Skeletal muscle tissue (tissue), 4 donors: ENCODE measurements around the gene ARHGEF7. TPM values are rescaled to one million over a fixed set of nuclear protein-coding genes. Genes with fewer than 3 reads are reported as not detected.

Experiments used
- H3K27ac ChIP-seq: one replicate; pipeline ENCODE4 v1.7.0; 2013; ENCODE audit warnings: mild to moderate bottlenecking, low read depth, low read length, inconsistent platforms
- H3K27me3 ChIP-seq, 3 donors: one replicate each; pipeline ENCODE4 v1.7.0; 2013; ENCODE audit warnings: low read length in 3 of 3; ENCODE audit not compliant: control insufficient read depth in 3 of 3, insufficient read depth in 3 of 3
- H3K36me3 ChIP-seq, 3 donors: one replicate each; pipeline ENCODE4 v1.7.0; 2013; ENCODE audit warnings: low read length in 3 of 3; ENCODE audit not compliant: control insufficient read depth in 3 of 3, insufficient read depth in 3 of 3
- H3K4me1 ChIP-seq, 3 donors: one replicate each; pipeline ENCODE4 v1.7.0; 2013; ENCODE audit warnings: low read length in 3 of 3, mild to moderate bottlenecking in 3 of 3; ENCODE audit not compliant: control insufficient read depth in 3 of 3, insufficient read depth in 3 of 3
- H3K4me3 ChIP-seq, 3 donors: one replicate each; pipeline ENCODE4 v1.7.0; 2013; ENCODE audit warnings: low read length in 3 of 3
- H3K9ac ChIP-seq, 3 donors: one replicate each; pipeline ENCODE4 v1.7.0; 2013; ENCODE audit warnings: low read length in 3 of 3, mild to moderate bottlenecking in 3 of 3, moderate library complexity in 2 of 3, low read depth in 1 of 3
- H3K9me3 ChIP-seq, 3 donors: one replicate each; pipeline ENCODE4 v1.7.0; 2013; ENCODE audit warnings: low read length in 3 of 3; ENCODE audit not compliant: control insufficient read depth in 3 of 3
- total RNA-seq: library from RNA; depleted of rRNA; stranded (reverse); fragments of >200 nt; gene quantifications from one replicate; pipeline ENCODE4 v1.2.3, GENCODE V29; 2014
- donor health status: Osteomylitis.

Gene ARHGEF7
- total RNA-seq, 1 donor from 2014 or later = 99.7 TPM

DNA sequence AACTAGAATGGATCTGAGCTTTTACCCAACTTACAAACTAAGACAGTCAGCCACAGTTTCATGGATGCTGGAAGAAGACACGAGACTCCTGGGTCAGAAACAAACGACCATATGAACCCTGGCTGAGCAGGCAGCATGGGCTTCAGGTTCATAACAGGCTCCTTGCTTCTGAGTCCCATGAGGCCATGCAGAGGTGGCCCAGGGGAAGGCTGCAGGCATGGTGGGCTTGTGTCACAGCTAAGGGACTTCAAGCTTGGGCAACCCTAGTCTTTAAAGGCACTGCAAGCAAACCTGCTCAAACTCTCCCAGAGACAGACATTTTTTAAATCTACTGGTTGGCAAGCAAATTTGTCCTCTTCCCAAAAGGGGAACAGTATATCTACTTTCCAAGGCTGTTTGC lies 5.1 kb upstream of the ARHGEF7 start:
- Histone ChIP-seq H3K36me3 (no peaks in the 10 kb centered on the region), H3K27ac (no peak overlapping the region), H3K4me1 (peaks cover 0 to 4% (median 0%) of the 10 kb centered on the region in 3 donors), H3K9ac (no peak overlapping the region), H3K9me3 (peaks cover 0 to 3% (median 0%) of the 10 kb centered on the region in 3 donors), H3K27me3 (peaks cover 2 to 7% (median 5%) of the 10 kb centered on the region in 3 donors), H3K4me3 (no peak overlapping the region)

DNA sequence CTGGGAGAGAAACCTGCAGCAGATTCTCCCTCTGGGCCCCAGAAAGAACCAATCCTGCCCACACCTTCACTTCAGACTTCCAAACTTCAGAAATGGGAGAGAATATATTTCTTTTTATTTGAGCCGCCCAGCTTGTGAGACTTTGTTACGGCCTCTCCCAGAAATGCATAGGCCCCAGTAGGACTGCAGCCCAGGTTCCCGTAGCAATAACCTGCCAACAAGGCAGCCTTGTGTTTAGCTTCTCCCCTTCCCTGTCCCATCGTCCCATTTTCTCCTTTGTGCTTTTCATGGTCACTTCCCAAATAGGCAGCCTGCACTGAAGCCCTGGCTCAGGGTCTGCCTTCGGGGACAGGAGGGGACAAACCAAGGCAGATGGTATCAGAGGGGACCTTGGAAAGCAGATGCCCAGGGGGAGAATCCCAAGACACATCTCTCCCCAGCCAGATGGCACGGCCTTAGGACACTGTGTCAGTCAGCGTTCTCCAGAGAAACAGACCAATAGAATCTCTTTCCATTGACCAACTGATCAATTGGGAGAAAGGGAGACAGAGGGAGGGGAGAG lies 3.7 kb upstream of the ARHGEF7 start:
- Histone ChIP-seq H3K9me3 (peaks cover 0 to 3% (median 0%) of the 10 kb centered on the region in 3 donors), H3K27ac (no peak overlapping the region), H3K36me3 (no peaks in the 10 kb centered on the region), H3K4me3 (no peak overlapping the region), H3K4me1 (peaks cover 2 to 8% (median 5%) of the 10 kb centered on the region in 3 donors), H3K27me3 (peaks cover 2 to 7% (median 5%) of the 10 kb centered on the region in 3 donors), H3K9ac (no peak overlapping the region)

DNA sequence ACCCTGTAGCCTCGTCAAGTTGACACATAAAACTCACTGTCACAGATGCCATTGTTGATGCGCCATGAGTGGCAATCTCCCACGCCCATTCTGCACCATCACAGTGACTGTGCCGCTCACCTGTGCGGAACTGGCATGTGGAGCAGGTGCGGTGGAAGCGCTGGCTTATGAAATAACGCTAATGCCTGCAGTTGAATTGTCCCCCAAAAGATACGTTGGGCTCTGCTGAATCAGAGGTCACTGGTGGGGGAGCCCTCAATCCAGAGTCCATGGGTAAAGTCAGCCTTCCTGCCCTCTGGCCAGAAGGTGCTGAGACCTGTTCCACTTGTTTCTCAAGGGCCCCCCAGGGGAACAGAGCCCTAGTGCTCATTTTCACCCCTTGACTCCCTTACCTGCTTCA lies 2.9 kb upstream of the ARHGEF7 start:
- H3K27ac ChIP-seq = no peak overlapping the region
- peaks cover 2 to 7% (median 5%) of the 10 kb centered on the region in 3 donors for H3K27me3 ChIP-seq
- H3K4me3 ChIP-seq = no peak overlapping the region
- H3K36me3 ChIP-seq = no peaks in the 10 kb centered on the region
- H3K9ac ChIP-seq = no peak overlapping the region
- peaks cover 0 to 3% (median 0%) of the 10 kb centered on the region in 3 donors for H3K9me3 ChIP-seq
- peaks cover 2 to 8% (median 5%) of the 10 kb centered on the region in 3 donors for H3K4me1 ChIP-seq

DNA sequence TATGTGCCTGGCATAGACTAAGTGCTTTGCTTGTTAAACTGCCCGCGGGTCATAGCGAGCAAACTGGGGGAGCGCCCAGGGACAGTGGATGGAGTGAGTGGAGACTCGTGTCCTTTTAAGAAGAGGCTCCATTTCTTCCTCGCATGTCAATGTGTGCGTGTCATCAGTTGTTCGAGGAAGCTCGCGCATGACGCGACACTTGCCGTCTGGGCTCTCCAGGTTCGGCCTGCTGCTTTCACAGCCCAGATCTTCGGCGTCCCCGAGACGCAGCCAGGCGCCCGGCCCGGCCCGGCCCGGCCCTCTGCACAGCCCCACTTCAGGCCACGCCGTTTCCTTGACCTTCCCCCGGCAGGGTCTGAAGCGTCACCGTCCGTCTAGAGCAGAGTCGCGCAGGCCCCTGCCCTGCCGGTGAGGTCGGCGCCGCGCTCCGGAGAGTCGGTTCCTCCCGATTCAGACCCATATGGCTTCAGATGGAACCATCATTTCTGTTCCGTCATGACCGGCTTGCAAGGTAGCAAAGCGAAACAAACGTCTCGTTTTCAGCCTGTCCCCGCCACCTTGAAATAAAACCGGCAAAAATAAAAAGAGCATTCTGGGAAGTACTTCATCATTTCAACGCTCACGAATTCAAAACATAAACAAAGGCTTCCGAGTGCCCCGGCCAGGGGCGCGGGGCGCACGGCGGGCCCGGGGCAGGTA lies 599 bp upstream of the ARHGEF7 start:
- H3K36me3 ChIP-seq = no peaks in the 10 kb centered on the region
- H3K4me3 ChIP-seq = peak overlapping the region; percentile 74 to 80 (median 78)
- peaks cover 2 to 11% (median 7%) of the 10 kb centered on the region in 3 donors for H3K27me3 ChIP-seq
- peaks cover 0 to 3% (median 0%) of the 10 kb centered on the region in 3 donors for H3K9me3 ChIP-seq
- peaks cover 5 to 8% (median 8%) of the 10 kb centered on the region in 3 donors for H3K4me1 ChIP-seq
- H3K27ac ChIP-seq = peak overlapping the region; percentile 85
- peak overlapping the region; percentile 77 to 86 (median 82) for H3K9ac ChIP-seq

DNA sequence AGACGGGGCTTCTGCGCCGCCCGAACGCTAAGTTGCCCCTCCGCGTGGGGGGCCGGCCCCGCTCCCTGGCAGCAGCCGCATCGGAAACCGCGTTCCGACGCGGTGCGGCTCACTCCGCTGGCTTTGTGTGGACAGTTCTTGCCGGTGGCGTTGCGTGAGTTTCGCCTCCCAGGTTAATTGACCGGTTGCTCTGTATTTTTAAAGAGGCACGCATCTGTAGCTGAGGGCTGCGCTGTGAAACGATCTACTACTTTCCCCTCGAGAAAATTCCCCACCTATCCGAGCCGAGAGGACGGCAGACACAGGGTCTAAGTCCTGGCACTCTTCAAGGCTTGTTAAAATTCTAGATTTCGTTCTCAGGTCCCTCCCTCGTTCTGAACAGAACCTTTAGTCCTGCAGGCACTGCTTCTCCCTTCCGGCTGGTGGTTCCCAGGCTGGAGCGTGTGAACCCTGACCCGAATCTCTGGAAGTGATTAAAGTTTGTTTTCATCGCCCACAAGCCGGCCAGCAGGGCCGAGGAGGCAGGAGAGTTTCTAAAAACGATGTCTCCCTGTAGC lies 933 bp downstream of the ARHGEF7 start:
- peaks cover 2 to 9% (median 7%) of the 10 kb centered on the region in 3 donors for H3K27me3 ChIP-seq
- no peaks in the 10 kb centered on the region for H3K9me3 ChIP-seq
- H3K9ac ChIP-seq = peak overlapping the region; percentile 68 to 82 (median 82)
- peaks cover 15 to 20% (median 18%) of the 10 kb centered on the region in 3 donors for H3K4me1 ChIP-seq
- no peaks in the 10 kb centered on the region for H3K36me3 ChIP-seq
- H3K4me3 ChIP-seq = peak overlapping the region; percentile 65 to 77 (median 68)
- peak overlapping the region; percentile 64 for H3K27ac ChIP-seq

DNA sequence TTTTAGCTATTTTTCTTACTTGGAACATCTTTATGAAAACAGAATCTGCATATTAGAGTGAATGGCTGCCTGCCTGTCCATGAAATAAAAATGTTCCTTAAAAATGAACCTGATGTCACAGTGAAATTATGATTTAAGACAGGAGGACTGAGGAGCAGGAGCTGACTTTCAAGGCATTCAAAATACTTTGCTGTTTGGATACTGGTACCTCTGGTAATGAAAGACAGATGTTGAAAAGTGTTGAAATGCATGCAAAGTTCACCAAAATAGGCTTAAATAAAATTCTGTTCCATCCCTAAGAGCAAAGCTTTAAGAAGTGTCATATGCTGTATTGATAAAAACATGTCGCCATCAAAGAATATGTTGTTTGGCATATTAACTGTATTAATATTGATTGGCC lies 1.7 kb downstream of the ARHGEF7 start:
- no peaks in the 10 kb centered on the region for H3K36me3 ChIP-seq
- H3K27ac ChIP-seq = peak overlapping the region; percentile 64
- no peak overlapping the region for H3K9ac ChIP-seq
- peaks cover 22 to 28% (median 26%) of the 10 kb centered on the region in 3 donors for H3K4me1 ChIP-seq
- H3K9me3 ChIP-seq = no peaks in the 10 kb centered on the region
- no peak overlapping the region for H3K4me3 ChIP-seq
- peaks cover 0 to 9% (median 5%) of the 10 kb centered on the region in 3 donors for H3K27me3 ChIP-seq

DNA sequence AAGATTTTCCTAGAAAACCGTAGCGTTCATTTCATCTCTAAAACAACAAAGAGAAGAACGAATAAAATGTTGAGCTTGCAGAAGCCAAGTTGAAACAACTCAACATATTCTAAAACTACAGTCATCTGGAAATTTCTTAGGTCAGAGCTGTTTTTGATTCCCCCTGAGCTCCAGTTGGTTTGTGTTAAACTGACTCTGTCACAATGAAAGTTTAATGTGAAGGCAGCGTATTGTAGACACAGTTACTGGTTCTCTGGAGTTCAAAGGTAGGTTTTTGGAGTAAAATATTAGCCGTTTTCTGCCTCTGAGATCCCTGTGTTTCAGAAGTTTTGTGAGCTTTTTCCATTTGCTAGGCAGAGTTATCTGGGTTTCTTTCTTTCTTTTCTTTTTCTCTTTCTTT lies 2.2 kb downstream of the ARHGEF7 start:
- Histone ChIP-seq H3K9me3 (no peaks in the 10 kb centered on the region), H3K4me1 (peaks cover 24 to 31% (median 30%) of the 10 kb centered on the region in 3 donors), H3K27me3 (peaks cover 0 to 9% (median 5%) of the 10 kb centered on the region in 3 donors), H3K36me3 (no peaks in the 10 kb centered on the region), H3K9ac (no peak overlapping the region), H3K27ac (no peak overlapping the region), H3K4me3 (no peak overlapping the region)

DNA sequence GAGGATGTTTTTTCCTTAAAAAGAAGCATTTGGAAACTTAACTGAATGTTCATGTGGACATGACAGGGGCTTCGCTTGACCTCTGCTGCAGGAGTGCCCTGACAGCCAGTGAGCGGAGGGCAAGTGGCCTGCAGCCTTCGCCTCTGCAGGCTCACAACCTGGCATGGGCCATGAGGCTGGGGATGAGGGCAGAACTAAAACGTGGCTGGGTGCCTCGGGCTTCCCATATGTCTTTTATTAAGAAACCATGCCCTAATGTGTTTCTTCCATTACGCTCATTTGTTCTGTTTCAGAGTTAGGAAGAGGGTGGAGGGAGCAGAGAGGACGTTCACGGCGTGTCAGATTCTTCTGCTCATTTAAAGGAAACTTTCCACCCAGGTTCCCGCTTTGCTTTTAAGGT lies 2.9 kb downstream of the ARHGEF7 start:
- H3K4me3 ChIP-seq = no peak overlapping the region

DNA sequence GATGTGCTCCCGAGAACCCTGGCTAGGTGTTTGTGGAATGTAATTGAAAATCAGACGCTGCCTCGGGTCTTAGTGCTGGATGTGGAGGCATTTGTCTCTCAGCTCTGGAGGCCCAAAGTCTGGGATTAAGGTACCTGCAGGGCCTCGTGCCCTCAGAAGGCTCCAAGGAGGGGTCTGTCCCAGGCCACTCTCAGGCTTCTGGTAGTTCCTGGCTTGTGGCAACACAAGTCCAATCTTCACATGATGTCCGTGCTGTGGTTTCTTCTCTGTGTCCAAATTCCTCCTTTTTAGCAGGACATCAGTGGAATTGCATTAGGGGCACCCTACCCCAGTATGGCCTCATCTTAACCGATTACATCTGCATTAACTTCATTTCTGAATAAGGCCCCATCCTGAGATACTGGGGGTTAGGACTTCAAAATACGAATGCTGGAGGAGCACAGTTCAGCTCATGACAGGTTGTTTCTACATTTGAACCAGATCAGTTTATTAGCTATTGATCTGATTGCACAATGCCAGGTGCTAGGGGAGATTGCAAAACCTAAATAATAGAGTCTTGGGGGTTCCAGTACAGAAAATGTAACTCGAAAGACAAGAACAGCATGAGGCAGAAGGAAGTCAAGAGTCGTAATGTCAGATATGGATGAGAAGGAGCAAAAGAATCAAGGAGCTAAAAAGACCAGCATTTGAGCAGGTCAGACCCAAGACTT lies 3.9 kb downstream of the ARHGEF7 start:
- H3K9me3 ChIP-seq = no peaks in the 10 kb centered on the region
- H3K27ac ChIP-seq = peak overlapping the region; percentile 30
- H3K27me3 ChIP-seq = peaks cover 0 to 6% (median 0%) of the 10 kb centered on the region in 3 donors
- H3K4me1 ChIP-seq = peaks cover 25 to 42% (median 38%) of the 10 kb centered on the region in 3 donors
- H3K36me3 ChIP-seq = no peaks in the 10 kb centered on the region
- no peak overlapping the region for H3K9ac ChIP-seq
- H3K4me3 ChIP-seq = no peak overlapping the region

More for the DNA sequence above, 2.9 kb downstream of the ARHGEF7 start:
- H3K27ac ChIP-seq = no peak overlapping the region
- H3K9me3 ChIP-seq = no peaks in the 10 kb centered on the region
- H3K4me1 ChIP-seq = peaks cover 25 to 38% (median 37%) of the 10 kb centered on the region in 3 donors
- H3K27me3 ChIP-seq = peaks cover 0 to 9% (median 3%) of the 10 kb centered on the region in 3 donors
- no peak overlapping the region for H3K9ac ChIP-seq
- H3K36me3 ChIP-seq = no peaks in the 10 kb centered on the region
